HG02623 (cell line): Measurements from ENCODE around the gene CRADD.

Source experiments
- ATAC-seq: cut with Tn5 transposase; IDR thresholded peaks from one replicate; pipeline ENCODE4 v1.9.1; 2021; ENCODE audit warnings: moderate library complexity; ENCODE audit not compliant: unreplicated experiment

CRADD gene

GRCh38 chr12:93734784-93735183 is 57.6 kb downstream of the CRADD start:
- no peak for ATAC-seq

GRCh38 chr12:93736640-93737178 is 59.5 kb downstream of the CRADD start:
- no peak for ATAC-seq

- ATAC-seq: no peak
These were observed 60.5 kb downstream of the CRADD start for GRCh38 chr12:93737457-93738198.

GRCh38 chr12:93738199-93739058 is 61.3 kb downstream of the CRADD start:
- no peak for ATAC-seq

- no peak for ATAC-seq
These were observed 63.6 kb downstream of the CRADD start for GRCh38 chr12:93740751-93741150.

GRCh38 chr12:93741659-93742109 is 64.5 kb downstream of the CRADD start:
- peak; percentile 25 for ATAC-seq

GRCh38 chr12:93742110-93742934 is 65.1 kb downstream of the CRADD start:
- ATAC-seq: peak; percentile 85

- ATAC-seq: no peak
These were observed 66.2 kb downstream of the CRADD start for GRCh38 chr12:93743229-93743998.

- ATAC-seq: no peak
These were observed 67.0 kb downstream of the CRADD start for GRCh38 chr12:93743999-93744689.

- no peak for ATAC-seq
These were observed 68.1 kb downstream of the CRADD start for GRCh38 chr12:93745286-93745685.

GRCh38 chr12:93746572-93747168 is 69.5 kb downstream of the CRADD start:
- ATAC-seq: no peak

GRCh38 chr12:93748672-93749383 is 71.7 kb downstream of the CRADD start:
- no peak for ATAC-seq

- ATAC-seq: no peak
These were observed 72.3 kb downstream of the CRADD start for GRCh38 chr12:93749515-93749914.

GRCh38 chr12:93750056-93750455 is 72.9 kb downstream of the CRADD start:
- no peak for ATAC-seq

GRCh38 chr12:93751864-93752610 is 74.9 kb downstream of the CRADD start:
- ATAC-seq: no peak

- no peak for ATAC-seq
These were observed 76.1 kb downstream of the CRADD start for GRCh38 chr12:93753285-93753684.

- no peak for ATAC-seq
These were observed 76.8 kb downstream of the CRADD start for GRCh38 chr12:93753838-93754429.
